GM10266 (cell line): ENCODE measurements around the gene NFXL1.

ENCODE experiments used
- DNase-seq: peaks from one replicate; pipeline ENCODE4 v3.0.0; 2012; ENCODE audit errors: extremely low spot score
- TF ChIP-seq, protein P1 (sequence below): IDR thresholded peaks from 2 replicates; pipeline ENCODE4 v1.5.1; 2012; ENCODE audit warnings: mild to moderate bottlenecking, low read depth; ENCODE audit not compliant: control insufficient read depth, insufficient read depth; ENCODE audit errors: missing control alignments

The NFXL1 gene

DNA sequence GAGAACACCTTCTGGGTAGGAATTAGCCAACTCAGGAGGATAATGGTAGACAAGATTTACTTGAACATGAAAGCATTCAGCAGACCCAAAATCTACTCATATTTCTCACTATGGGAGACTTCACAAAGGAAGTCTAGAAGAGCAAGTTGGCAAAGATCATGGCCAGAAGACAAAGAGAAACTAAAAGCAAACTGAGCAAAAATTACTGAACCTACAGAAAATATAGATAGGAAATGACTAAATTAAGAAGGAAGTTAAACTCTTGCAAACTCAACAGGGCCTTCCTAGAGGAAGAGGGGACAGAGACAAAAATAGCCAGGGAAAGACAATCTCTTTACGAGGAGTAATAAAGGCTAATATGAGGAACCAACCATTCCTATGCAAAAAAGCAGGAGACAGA lies 95.2 kb downstream of the NFXL1 start:
- no peak for DNase-seq
- TF ChIP-seq, protein P1, sequence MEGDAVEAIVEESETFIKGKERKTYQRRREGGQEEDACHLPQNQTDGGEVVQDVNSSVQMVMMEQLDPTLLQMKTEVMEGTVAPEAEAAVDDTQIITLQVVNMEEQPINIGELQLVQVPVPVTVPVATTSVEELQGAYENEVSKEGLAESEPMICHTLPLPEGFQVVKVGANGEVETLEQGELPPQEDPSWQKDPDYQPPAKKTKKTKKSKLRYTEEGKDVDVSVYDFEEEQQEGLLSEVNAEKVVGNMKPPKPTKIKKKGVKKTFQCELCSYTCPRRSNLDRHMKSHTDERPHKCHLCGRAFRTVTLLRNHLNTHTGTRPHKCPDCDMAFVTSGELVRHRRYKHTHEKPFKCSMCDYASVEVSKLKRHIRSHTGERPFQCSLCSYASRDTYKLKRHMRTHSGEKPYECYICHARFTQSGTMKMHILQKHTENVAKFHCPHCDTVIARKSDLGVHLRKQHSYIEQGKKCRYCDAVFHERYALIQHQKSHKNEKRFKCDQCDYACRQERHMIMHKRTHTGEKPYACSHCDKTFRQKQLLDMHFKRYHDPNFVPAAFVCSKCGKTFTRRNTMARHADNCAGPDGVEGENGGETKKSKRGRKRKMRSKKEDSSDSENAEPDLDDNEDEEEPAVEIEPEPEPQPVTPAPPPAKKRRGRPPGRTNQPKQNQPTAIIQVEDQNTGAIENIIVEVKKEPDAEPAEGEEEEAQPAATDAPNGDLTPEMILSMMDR: no peak

DNA sequence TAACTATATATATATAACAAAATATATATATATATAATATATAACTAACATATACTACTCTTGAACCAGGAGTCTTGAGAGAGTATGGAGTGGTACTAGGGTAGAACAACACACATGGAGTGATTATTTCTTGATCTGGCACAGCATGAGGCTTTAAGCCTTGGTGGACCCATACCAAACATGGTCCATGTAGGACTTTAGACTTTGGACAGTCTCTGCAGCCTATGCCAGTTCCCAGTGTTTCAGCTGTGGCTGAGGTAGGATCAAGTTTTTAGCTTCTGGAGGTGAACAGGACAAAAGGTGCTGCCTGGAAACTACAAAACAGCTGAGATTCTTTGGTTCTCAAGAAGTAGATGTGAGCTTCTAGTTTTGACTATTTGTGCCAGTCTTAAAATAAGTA lies 97.1 kb downstream of the NFXL1 start:
- TF ChIP-seq, protein P1: no peak

DNA sequence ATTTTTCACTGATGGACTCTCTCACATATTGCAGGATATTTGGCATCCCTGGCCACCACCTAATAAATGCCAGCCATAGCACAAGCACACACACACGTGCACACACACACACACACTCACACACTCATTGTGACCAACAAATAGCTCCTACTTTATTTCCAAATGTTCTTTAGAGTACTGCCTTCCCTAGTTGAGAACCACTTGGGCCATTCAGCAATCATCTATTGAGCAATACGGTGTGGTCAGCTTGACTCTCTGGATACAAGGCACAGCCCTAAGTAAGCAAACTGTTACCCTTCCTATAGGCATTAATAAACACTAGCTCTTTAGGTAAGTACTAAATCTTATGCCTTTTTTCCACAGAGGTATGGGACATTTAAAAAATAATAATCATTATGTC lies 97.6 kb downstream of the NFXL1 start:
- TF ChIP-seq, protein P1: no peak
- DNase-seq: no peak

More for the DNA sequence above, 97.1 kb downstream of the NFXL1 start:
- DNase-seq: no peak

DNA sequence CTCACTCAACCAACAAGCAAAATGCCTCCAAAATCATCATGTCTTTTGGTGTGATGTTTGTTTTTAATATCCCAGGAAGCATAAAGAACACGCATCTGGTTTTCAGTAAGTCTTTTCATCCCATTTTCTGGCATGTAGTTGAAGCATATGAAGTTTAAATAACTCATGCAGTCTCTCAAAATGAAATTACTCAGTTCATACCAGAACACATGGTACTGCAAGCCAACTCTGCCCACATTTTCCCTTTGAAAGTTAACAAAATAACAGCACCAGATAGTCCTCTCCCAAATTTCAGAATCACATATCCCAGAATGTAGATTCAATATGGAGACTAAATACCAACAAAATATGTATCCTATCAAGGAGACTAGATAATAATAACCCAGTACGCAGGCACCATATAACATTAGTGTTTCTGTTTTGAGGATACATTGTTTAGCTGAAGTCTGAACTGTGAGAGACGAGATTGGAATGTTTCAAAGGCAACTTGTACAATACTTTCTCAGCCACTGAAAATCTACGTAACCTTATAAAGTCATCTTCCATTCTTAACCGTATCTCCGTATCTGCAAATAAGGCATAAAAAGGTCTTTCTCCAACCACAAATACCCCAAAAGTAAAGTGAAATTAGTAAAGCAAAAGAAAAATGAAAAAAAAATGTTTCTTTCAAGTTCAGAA lies 99.6 kb downstream of the NFXL1 start:
- TF ChIP-seq, protein P1: no peak
- DNase-seq: no peak

DNA sequence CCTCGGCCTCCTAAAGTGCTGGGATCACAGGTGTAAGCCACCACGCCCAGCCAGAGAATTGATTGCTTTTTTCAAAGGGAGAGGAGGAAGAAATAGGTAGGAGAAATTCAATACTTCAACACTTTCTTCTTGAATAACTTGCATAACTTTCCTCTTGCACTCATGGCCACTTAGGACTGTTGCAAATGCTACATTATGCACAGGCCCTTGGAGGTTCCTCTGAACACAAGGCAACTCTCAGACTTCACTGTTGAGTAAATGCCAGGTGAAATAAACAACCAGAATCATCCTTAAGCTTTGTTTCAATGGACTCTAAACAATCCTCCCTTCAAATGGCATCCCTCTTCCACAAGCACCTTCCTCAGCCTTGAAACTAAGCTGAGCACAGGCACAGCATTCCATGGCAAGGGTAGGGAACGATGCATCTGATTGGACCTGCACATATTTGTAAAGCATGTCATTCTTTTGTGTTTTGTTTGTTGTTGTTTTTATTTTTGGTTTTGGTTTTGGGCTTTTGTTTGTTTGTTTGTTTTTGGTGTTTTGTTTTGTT lies 104.7 kb downstream of the NFXL1 start:
- TF ChIP-seq, protein P1: no peak
- DNase-seq: no peak

DNA sequence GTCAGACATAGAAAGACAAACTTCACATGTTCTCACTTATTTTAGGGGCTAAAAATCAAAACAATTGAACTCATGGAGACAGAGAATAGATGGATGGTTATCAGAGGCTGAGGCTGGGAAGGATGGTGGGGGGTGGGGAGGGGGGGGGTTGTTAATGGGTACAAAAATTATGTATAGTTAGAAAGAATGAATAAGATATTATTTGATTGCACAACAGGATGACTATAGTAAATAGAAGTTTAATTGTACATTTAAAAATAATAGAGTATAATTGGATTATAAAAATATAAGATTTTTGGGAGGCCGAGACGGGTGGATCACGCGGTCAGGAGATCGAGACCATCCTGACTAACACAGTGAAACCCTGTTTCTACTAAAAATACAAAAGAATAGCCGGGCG lies 109.8 kb downstream of the NFXL1 start:
- TF ChIP-seq, protein P1: no peak
- DNase-seq: no peak

DNA sequence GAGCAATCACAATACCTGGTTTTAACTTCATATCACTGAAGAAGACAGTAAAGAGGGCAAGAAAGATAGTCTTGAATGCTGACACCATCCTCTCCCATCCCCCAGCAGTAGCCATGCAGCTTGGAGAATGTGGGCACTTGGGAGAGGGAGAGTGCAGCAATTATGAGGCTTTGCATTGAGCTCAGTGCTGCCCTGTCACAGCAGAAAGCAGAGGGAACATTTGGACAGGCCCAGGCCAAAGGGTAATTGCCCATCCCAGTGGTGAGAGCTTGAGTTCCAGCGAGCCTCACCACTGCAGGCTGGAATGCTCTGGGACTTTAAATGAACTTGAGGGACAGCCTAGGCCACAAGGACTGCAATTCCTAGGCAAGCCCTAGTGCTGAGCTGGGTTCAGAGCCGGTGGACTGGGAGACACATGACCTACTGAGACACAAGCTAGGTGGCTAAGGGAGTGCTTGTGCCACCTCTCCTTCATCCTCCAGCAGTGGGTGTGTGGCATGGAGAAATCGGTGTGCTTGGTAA lies 112.8 kb downstream of the NFXL1 start:
- TF ChIP-seq, protein P1: no peak
- DNase-seq: no peak
